AG20443 (cell line): ENCODE data around the gene PRDM16.

ENCODE experiments used
- DNase-seq: peaks from one replicate; pipeline ENCODE4 v3.0.0; 2012; ENCODE audit warnings: low spot score, mixed read lengths

PRDM16 gene

DNA sequence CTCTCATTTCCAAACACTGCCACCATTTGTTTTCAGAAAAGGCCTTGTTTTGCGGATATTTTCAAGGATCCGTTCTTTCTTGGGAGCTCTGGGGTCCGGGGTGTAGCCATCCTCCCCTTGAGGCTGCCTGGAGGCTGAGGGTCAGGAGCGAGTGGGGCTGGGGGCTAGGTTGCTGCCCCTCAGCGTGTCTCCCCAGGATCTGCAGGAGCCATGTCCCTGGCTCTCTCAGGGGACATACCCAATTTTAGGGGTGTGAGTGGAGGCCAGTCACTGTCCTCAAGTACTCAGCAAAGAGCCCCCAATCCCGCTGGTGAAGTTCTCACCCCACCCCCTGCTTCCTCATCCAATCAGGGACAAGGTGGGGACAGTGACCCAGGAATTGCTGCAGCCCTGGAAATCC lies 15.0 kb upstream of the PRDM16 start:
- DNase-seq = no peak

DNA sequence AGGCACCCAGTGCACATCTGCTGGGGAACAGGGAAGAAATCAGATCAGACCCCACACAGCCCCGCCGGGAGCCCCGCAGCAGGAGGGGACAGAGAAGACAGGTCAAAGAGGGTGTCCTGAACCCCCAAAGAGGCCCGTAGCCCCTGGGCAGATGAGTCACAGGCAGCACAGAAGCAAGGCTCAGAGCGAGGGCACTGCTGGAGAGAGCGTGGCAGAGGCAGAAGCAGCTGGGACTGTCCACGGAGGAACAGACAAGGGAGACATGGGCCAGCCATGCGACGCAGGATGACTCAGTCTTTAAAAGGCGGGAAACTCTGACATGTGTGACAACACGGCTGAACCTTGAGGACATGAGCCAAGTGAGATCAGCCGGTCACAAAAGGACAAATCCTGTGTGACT lies 14.5 kb upstream of the PRDM16 start:
- DNase-seq = no peak

GRCh38 chr1:3055051-3055450 lies 14.0 kb upstream of the PRDM16 start:
- DNase-seq = no peak

- no peak for DNase-seq
These were observed 12.4 kb upstream of the PRDM16 start for GRCh38 chr1:3056641-3057040.

DNA sequence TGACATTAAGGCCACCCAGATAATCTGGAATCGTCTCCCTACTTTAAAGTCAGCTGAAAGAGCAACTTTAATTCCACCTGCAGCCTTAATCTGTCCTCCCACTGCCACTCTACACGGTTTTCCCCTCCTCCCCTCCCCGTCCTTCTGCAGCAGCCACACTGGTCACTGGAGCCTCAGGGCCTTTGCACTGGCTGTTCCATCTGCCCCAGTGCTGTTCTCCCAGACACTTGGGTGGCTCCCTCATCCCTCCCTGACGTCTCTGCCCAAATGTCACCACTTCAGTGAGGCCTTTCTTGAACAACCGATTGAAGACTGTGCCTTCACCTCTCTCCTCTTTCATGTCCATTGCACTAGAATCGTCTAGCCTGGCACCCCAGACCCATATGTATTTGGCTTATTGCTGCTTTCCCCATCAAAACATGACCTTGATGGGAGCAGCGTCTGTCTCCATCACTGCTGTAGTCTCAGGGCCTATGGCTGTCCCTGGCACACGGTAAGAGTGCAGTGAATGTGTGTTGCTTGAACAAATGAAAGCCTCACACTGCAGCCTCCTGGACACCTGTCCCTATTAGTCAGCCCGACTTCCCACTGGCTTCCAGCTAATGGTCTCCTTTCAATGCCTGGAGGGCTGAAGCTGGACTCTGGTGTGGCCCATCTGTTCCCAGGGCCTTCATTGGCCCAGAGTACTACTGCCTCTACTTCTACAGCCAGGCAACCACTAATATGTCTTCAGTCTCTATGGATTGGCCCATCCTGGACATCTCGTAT lies 10.6 kb upstream of the PRDM16 start:
- DNase-seq = no peak

GRCh38 chr1:3060127-3060526 lies 8.9 kb upstream of the PRDM16 start:
- no peak for DNase-seq

DNA sequence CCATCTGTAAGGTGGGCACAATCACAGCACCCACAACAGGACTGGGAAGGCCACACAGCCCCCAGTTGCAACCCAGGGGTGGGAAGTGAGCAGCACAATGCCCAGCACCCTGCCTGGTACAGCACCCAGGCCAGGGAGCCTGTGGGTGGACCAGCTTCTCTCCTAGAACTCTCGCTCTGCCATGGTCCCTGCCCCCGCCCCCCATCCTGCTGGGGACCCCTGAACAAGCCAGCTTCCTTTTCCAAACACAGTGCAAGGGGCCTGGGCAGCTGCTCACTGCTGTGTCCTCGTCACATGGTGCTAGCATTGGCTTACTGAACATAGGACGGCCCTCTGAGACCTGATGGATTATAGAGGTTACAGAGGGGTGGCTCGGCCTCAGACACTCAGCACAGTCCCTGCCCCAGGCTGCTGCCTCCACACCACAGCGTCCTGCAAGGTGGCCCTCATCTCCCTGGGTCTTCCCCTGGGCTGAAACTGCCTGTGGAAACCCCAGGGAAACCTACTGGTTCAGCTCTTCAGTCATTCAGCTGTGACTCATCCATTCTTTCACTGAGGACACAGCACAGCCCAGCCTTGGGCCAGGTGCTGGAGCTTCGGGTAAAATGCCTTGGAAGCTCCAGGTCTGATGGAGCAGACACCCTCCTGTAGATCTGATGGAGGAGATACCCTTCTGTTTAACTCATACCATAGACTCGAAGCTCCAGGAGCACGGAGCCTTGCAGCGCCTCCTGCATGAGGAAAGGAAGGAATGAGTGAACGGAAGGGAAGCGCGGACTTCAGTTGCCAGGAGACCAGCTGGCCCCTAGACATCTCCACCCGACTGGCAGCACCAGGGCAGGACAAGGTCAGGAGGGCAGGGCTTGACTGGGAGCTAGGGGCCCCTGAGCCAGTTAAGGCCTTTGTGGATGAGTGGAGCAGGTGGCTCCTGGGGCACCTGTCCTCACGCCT lies 8.1 kb upstream of the PRDM16 start:
- DNase-seq = no peak

GRCh38 chr1:3061566-3061965 lies 7.4 kb upstream of the PRDM16 start:
- no peak for DNase-seq

- DNase-seq = no peak
These were observed 6.9 kb upstream of the PRDM16 start for GRCh38 chr1:3061981-3062615.

DNA sequence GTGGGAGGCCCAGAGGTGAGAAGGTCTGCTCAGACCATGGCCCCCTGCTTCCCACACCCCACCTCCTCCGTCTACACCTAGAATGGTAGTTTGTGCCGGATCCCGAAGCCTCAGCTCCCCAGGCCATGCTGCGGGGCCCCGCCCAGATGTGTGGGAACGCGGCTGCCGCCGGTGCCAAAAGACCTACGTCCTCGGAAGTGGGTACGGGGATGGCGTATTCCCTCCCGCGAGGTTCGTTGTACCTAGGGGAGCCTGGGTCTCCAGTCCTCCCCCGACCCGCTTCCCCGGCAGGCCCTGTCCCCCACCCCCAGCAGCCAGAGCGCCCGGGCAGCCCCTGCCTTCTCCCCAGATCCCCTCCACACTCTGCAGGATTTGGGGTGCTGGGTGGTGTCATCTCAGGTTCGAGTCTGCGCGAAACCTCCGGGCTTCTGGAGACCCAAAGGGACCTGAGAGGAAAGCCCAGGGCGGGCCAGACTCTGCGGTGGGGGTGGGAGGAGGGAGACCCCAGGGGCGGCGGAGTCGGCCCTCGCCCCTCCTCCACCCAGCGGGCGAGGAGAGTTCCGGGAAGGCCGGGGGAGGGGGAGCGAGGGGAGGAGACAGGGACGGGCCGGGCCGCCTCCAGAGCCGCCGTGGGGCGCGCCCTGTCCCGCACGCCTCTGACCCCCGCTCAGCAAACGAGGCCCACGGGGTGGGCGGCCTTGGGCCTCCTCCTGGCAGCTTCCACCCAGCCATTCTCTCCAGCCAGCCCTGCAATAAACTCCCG lies 6.2 kb upstream of the PRDM16 start:
- DNase-seq = no peak

- DNase-seq = no peak
These were observed 5.4 kb upstream of the PRDM16 start for GRCh38 chr1:3063379-3064295.

DNA sequence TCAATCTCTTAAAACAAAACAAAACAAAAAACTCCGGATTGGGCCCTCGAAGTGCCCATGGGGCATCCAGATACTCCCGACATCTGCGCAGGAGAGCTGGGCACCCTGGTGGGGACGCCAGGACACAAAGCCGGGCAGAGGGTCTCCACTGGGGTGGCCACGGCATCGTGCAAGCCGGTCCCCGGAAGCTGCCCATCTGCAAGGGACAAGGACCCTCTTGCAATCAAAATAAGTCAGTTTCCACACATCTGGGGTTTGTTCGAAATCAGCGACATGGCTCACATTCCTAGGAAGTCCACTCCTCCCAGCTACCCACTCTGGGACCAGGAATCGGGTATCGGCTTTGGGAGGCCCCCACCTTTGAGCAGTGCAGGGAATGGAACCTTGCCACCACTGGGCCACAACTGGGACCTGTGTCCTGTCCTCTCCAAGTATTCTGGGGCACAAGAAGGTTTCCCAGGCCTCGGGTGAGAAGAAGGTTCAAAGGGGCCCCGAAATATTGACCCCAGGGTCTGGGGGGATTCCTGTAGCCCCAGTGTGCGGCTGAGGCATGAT lies 4.6 kb upstream of the PRDM16 start:
- DNase-seq = no peak

- no peak for DNase-seq
These were observed 4.1 kb upstream of the PRDM16 start for GRCh38 chr1:3064901-3065300.

GRCh38 chr1:3065396-3065795 lies 3.6 kb upstream of the PRDM16 start:
- no peak for DNase-seq

- DNase-seq = no peak
These were observed 3.2 kb upstream of the PRDM16 start for GRCh38 chr1:3065797-3066196.

GRCh38 chr1:3066250-3066711 lies 2.7 kb upstream of the PRDM16 start:
- DNase-seq = no peak

DNA sequence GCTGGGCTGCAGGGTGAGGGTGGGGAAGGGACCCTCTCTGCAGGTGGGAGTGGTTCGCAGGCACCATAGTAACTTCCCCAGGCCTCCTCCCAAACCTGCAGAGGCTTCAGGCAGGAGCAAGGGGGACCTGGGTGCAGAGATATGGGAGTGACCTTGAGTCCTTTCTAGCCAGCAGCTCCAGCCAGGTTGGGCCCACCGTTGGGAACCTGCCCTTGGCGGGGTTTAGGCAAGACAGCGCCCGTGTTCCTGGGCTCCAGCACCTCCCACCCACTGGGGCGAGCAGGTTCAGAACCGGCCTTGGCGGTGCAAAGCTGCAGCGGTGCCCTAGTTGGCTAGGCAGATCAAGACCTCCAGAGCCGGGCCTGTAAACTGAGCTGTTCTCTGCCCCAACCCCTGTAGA lies 2.2 kb upstream of the PRDM16 start:
- no peak for DNase-seq

- no peak for DNase-seq
These were observed 1.7 kb upstream of the PRDM16 start for GRCh38 chr1:3067301-3067670.

DNA sequence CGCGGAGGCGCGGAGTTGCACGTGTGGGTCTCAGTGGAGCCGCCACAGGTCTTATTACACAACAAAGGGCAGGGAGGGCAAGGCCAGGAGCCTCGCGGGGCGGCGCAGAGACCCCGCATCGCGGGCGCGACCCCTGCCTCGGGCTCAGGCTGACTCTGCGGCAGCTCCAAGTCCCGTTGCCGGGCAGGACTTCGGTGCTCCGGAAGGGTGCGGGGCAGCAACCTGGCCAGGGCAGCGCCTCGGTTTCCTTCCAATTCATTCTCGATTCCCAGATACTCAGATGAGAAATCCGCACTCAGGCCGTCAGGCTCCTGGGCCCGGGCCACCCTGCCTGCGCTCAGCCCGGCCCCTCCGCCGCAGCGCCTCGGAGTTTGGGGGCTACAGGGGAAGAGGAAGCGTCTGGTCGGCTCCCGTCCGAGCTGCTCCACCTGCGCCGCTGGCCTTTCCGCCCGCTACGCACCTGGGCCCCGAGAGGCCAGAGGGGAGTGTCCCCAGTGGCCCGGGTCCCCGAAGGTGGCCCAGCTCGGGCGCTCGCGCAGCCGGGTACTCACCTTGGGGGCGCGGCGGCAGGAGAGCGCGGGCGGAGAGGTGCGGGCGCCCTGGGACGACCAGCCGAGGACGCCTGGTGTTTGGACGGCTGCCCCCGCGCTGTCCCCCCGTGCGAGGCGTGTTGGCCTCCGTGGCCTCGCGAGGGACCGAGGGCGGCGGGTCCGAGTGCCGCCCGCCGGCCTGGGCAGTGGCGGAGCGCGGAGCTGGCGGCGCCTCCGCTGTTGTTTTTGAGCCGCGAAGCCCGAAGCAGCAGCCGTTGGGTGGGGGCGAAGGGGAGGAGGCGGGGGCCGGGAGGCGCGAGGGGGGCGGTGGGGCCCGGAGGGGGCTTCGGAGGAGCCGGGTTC lies 1.1 kb upstream of the PRDM16 start:
- DNase-seq = no peak
